Hematopoietic multipotent progenitor cell treated with erythropoietin and hydrocortisone succinate and interleukin-3 and kit ligand, for 15 days (in vitro differentiated cells): ENCODE data around the gene CLDN12.

Experiments
- DNase-seq: peaks from one replicate; pipeline ENCODE4 v3.0.0-alpha.2; 2015; ENCODE audit warnings: low spot score

The CLDN12 gene

DNA sequence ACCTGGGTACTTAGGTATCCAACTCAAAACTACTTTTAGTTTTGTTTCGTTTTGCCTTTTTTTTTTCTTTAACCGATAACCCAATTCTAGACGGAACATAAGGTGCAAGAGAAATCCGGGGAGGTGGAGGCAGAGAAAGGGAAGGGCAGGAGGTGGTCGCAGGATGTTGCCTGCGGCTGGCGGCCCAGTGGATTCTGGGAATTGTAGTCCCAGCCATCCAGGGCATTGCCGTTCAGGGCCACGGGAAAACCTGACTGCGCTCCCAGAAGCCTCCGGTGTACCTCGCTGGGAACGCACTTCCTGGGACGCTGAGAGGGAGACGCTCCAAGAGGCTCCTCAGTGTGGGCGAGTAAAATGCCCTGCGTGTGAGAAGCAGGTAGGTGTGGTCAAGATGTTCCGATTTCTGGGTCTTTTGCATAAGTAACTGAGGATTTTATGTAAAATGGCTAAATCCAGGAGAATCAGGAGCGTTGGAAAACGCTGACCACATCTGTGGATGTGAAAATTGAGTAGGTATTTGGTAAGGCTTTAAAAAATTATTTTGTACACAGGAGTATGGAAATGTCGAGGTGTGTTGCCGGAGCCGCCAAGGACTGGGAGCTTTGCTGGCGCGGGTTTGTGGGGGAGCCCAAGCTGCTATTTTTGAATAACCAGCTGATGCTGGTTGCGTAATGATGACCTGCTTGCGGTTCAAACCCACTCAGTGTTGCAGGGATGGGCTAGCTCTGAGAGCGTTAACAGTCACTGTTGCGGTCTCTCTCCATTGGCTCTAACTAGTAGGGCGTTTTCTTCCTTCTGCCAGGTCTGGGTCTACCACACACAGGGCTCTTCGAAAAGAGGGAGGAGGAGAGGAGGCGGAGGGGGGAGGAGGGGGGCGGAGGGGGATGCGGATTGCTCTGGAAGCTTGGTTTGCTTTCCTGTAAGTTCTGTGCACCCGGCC, at the start of gene CLDN12:
Gene CLDN12 (plus strand): TSS at position 288 of the 940 bp plus-strand sequence. CDS start 9,216 bp downstream, outside the sequence.
- peak; percentile 7 for DNase-seq

DNA sequence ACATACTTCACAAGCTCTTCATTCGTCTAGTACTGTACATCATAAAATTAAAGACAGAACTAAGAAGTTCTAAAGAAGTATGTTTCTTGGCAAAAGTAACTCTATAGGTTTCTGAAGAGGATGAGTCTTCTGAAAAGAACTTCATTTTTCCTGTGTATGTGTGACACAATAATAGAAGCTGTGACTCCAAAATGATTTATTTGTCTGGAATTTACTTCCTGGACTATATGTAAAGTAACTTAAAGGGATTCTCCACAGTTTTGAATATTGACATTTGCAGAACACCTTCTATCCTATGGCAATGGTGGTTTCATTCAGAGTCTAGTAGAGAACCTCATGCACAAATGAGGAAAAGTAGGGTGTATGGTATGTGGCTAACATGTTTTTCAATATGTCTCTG, 19.8 kb upstream of the CLDN12 start:
- no peak for DNase-seq

GRCh38 chr7:90383861-90384260, 19.4 kb upstream of the CLDN12 start:
- no peak for DNase-seq

DNA sequence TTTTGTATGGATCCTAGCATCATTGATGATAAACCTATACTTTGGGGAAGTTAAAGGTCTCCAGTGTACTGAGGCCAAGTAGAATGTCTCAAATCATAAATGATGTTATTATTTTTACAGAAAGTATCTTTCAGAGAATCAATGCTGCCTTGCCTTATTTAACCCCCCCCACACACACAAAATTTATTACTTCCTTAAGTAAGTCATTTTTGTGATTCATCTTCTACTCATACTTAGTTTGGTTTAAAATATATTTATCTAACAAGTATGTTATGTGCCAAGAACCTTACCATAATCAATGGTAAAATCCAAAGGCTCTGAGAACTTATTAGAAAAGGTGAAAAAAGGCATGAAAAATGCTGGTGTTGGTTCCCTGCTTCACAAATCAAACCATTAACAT, 18.8 kb upstream of the CLDN12 start:
- no peak for DNase-seq

GRCh38 chr7:90387470-90388240, 15.6 kb upstream of the CLDN12 start:
- no peak for DNase-seq

DNA sequence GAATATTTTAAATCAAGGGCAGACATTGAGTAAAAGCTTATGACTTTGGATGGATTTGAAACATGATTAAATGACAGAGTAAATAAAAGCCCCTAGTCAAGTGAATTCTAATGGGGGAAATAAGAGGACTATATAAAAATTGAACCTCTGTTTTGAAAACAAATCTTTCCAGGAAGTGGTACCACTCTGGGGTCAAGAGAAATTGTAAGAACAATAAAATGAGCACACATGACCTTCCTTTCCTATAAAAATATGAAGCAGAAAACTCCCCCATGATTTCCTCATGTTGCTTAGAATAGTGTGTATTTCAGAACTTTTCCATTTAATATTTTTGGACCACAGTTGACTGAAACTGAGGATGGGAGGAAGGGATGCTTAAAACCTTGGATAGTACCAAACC, 12.3 kb upstream of the CLDN12 start:
- no peak for DNase-seq

DNA sequence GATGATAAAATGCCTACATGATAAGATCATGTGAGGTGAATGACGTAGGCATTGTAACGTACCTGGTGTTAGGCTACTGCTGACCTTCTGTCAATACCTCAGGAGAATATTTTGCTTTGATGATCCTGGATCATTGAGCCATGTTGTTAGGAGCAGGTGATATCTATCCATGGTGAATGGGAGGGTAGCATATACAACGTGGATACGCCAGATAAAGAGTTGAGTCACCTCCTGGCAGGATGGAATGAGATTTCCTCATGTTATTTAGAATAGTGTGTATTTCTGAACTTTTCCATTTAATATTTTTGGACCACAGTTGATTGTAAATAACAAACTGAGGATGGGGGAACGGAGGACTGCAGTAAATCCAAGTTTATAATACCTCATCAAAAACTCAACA, 11.8 kb upstream of the CLDN12 start:
- DNase-seq = no peak

- no peak for DNase-seq
Observed at GRCh38 chr7:90396420-90396819, 6.8 kb upstream of the CLDN12 start.

DNA sequence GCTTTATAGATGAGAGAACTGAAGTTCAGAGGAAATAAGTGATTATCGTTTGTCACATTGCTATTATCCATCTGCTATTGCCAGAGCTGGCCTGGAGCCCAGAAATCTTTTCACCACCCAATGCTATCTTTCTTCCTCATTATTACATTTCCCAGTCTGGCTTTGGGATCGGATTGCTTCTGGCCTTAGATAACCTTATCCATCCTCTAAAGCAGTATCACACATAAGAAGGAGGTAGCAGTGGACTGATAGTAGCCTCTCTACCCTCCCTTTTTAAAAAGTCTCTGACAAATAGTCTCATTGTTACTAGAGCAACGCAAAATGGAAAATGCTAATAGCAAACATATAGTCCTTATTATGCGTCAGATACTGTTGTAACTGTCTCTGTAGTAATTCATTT, 1.3 kb upstream of the CLDN12 start:
- DNase-seq = no peak

DNA sequence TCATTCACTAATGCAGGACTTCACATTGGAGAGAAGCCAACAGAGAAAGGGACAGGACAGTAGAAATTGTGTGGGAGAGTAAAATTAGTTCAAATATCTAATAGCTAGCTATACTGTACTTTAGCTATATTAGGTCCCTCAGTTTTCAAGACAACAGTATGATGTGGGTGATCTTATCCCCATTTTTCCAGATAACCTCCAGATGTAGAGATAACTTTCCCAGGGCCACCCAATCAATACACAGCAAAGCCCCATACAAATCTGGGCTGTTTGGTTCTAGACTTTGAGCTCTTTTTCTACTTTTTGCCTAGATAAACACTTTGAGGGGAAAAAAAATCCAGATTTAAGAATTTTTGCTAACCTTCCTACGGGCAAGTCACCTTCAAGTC, 482 bp upstream of the CLDN12 start:
- DNase-seq = no peak

DNA sequence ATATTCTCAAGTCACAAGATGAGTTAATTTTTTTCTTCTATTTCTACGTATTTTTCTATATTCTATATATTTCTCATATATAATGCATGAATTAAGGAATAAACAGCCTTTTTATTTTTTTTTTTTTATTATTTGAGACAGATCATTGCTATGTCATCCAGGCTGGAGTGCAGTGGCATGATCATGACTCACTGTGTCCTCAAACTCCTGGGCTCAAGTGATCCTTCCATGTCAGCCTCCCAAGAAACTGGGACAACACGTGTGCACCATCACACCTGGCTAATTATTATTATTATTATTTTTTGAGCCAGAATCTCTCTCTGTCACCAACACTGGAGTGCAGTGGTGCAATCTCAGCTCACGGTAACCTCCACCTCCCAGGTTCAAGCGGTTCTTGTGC, 1.5 kb downstream of the CLDN12 start:
- no peak for DNase-seq

GRCh38 chr7:90407484-90407821, 4.2 kb downstream of the CLDN12 start:
- no peak for DNase-seq

DNA sequence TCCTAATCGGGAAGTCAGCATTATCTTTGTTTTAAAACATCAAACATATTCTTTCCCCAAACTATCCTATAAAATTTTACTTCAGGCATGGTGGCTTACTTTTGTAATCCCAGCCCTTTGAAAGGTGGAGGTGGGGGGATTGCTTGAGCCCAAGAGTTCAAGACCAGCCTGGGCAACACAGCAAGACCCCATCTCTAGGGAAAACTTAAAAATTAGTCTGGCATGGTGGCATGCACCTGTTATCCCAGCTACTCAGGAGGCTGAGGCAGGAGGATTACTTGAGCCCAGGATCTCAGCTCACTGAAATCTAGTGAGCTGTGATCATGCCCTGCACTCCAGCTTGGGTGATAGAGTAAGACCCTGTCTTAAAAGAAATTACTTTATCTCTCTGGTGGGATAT, 4.9 kb downstream of the CLDN12 start:
- DNase-seq = no peak

DNA sequence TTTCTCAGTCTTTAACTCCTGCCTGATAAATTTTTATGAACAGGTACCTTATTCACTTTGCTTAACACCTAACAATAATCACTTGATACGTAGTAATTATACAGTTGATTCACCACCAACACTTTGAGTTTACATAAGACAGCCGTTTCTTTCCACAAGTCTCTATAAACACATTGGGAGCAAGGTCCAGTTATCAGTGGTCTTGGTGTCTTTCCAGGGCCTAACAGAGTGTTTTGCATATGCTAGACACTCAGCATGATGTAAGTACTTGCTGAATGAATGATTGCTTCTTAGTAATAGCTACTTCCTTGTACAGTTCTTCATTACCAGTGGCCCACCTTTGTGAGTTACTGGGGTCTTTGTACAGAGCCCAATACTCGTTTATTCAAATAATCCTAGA, 6.4 kb downstream of the CLDN12 start:
- no peak for DNase-seq

DNA sequence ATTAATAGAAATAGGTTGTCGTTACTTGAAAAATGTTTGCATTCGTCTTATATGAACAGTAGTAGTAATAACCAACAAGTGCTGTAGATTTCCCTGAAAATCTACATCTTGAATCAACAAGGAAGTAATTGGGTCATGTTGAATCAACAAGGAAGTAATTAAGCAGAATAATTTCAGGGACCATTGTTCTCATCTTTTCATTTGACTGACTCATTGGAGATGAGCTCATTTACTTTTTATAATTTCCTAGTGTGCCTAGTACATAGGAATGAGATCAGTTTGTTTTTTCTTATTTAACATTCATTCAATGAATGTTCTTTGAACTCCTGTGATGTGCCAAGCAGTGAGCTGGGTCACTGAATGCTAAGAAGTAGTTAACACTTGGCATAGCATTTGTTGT, 8.2 kb downstream of the CLDN12 start:
- no peak for DNase-seq

DNA sequence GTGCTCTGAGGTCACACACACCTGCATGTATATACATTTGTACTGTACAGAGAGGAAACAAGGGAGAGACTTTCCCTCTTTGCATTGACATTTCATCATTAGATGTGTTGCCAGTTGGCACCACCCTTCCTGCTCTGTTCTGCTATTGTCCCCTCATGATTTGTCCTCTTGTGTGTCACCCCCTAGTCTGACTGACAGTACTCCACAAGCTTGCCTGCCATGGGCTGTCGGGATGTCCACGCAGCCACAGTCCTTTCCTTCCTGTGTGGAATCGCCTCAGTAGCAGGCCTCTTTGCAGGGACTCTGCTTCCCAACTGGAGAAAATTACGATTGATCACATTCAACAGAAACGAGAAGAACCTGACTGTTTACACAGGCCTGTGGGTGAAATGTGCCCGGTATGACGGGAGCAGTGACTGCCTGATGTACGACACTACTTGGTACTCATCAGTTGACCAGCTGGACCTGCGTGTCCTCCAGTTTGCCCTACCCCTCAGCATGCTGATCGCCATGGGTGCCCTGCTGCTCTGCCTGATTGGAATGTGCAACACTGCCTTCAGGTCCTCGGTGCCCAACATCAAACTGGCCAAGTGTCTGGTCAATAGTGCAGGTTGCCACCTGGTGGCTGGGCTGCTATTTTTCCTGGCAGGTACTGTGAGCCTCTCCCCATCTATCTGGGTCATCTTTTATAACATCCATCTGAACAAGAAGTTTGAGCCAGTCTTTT, 9.4 kb downstream of the CLDN12 start:
- no peak for DNase-seq

DNA sequence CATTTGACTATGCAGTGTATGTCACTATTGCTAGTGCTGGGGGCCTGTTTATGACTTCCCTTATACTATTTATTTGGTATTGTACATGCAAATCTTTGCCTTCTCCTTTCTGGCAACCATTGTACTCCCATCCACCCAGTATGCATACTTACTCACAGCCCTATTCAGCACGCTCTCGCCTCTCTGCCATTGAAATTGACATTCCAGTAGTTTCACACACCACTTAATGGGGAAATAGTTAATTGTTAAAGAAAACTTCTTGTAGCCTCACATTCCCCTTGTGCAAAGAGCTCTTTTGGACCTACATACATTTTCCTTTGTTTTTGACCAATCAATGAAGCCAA, 9.9 kb downstream of the CLDN12 start:
- no peak for DNase-seq

DNA sequence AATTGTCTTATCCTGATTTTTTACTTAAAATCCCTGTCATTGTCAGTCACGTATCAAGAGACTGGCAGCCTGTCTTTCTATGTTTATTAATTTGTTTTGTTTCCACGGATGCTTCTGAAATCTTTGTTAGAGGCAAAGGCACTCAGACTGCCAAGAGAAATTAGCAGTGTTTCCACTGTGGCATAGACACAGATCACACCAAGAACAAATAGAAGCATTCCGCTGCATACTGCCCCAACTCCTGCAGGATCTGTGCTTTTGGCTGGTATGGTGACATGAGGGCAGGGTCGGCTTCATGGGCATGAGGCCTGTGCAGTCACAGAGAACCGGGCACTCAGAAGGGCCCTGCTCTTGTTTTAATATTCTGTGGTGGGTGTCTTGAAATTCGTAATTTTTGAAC, 18.4 kb downstream of the CLDN12 start:
- DNase-seq = no peak

GRCh38 chr7:90424720-90425119, 21.5 kb downstream of the CLDN12 start:
- DNase-seq = no peak

- DNase-seq = no peak
Observed at GRCh38 chr7:90425376-90425775, 22.1 kb downstream of the CLDN12 start.

DNA sequence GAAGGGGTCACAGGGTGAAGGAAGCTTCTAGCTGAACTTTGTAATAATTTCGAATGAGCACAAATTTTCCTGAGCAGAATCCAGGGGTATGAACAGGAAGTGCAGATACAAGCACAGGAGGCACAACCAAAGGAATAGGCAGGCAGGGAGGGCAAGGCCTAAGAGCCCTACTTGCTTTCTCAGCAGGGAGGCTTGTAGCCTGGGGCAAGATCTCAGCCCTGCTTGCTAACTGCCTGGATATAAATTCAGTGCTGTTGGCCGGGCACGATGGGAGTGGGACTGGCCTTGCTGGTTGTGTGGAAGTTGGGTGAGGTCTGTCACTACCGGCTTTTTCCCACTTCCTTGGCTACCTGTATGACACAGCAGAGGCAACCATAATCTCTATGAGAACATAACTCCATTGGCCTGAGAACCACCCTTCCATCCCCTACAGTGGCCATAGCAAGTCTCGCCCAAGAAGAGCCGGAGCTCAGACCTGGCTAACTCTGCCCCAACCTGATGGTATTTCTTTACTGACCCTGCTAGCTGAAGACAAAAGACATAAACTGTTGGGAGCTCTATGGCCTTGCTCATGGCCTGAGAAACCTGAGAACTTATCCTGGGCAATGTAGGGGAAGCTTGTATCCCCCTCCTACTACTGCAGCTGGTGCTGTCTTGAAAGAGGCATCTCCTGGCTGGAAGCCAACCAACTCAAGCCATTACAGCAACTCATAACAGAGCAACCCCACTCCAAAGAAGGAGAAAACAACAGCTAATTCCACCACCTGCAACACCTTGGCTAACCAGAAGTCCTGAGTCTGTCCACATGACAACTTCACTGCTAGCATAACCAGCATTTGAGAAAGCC, 27.6 kb downstream of the CLDN12 start:
- no peak for DNase-seq

- DNase-seq = no peak
Observed at GRCh38 chr7:90432752-90433151, 29.5 kb downstream of the CLDN12 start.
